ENCODE measurements around the gene ATP8A2. TPM values are rescaled to one million over a fixed set of nuclear protein-coding genes. Genes with fewer than 3 reads are reported as not detected.
A peak's percentile ranks its signal among the peaks of the same experiment; 100 is the strongest.

Gene ATP8A2
- total RNA-seq, 1 donor from 2014 or later, result 1.7 TPM

DNA sequence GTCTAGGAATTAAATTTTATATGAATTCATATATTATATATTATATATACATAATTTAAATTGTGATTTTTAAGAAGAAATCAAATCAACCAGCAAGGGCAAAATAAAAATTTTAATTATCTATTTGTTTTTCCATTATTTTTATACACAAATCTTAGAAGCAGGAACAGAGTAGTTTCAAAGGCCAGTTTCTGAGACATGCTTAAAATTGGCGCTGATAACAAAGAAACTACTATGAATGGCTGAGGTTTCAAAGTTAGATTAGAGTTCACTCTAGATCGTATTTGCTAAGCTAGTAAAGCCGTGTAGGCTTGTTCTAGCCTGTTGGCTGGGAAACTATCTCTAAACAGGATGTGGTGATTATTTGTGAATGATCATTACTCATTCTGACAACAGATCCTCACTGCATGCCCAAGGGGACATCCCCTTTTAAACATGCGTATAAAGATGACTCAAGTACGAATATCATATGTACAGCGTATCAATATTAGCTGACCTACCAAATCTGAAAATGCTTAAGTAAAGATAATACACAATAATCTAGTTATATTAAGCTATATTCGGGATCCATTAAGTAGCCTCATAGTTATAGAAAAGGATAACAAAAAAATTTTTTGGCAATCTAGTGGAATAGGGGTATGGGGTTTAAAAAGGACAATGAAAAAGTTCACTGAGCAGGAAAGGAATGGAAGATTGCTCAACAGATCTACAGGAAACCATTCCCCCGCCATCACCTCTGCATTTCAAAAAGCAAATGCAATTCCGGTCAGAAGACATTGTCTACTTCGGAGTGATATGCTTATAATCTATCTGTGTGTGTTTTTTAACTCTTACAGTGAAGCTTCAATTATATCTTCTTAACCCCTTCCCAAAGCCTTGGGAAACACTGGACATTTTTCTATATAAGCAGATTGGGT, 529.9 kb downstream of the ATP8A2 start:
- Histone ChIP-seq H3K4me3 (no peak overlapping the region), H3K27ac (no peak overlapping the region), H3K27me3 (ENCODE audit: low read depth) (no peaks in the 10 kb centered on the region), H3K9me3 (no peaks in the 10 kb centered on the region), H3K4me1 (no peaks in the 10 kb centered on the region), H3K36me3 (no peaks in the 10 kb centered on the region)
- intact Hi-C loops (cut with DNase I), result no loop called here
- DNase-seq (no peak), ATAC-seq (peak; percentile 48 to 57)
- TF ChIP-seq, protein P1, sequence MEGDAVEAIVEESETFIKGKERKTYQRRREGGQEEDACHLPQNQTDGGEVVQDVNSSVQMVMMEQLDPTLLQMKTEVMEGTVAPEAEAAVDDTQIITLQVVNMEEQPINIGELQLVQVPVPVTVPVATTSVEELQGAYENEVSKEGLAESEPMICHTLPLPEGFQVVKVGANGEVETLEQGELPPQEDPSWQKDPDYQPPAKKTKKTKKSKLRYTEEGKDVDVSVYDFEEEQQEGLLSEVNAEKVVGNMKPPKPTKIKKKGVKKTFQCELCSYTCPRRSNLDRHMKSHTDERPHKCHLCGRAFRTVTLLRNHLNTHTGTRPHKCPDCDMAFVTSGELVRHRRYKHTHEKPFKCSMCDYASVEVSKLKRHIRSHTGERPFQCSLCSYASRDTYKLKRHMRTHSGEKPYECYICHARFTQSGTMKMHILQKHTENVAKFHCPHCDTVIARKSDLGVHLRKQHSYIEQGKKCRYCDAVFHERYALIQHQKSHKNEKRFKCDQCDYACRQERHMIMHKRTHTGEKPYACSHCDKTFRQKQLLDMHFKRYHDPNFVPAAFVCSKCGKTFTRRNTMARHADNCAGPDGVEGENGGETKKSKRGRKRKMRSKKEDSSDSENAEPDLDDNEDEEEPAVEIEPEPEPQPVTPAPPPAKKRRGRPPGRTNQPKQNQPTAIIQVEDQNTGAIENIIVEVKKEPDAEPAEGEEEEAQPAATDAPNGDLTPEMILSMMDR (IDR thresholded peaks at IDR 0.05), result no peak

DNA sequence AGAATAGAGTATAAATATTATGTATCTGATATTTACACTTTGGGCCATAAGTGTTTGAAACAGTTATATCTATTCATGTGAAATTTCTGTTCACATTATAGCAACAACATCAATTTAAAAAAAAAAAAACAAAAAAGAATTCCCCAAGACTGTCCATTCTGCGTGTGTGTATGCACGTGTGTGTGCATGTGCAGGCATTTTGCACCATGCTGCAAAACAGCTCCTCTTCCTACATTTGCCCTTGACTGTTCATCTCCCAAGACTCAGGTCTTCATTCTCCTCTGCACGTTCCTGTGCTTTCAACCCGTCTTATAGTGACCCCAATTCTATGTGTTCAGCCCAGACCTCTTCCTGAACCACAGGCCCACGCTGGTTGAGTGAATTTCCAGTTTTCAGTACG, 530.7 kb downstream of the ATP8A2 start:
- no peaks in the 10 kb centered on the region for H3K4me1 ChIP-seq
- intact Hi-C loops (cut with DNase I), result no loop called here
- H3K9me3 ChIP-seq, result no peaks in the 10 kb centered on the region
- DNase-seq (no peak), ATAC-seq (no peak)
- TF ChIP-seq, protein P1 (IDR thresholded peaks at IDR 0.05), result no peak
- no peaks in the 10 kb centered on the region for H3K36me3 ChIP-seq
- H3K27ac ChIP-seq, result no peak overlapping the region
- H3K27me3 ChIP-seq (ENCODE audit: low read depth), result no peaks in the 10 kb centered on the region
- H3K4me3 ChIP-seq, result no peak overlapping the region

DNA sequence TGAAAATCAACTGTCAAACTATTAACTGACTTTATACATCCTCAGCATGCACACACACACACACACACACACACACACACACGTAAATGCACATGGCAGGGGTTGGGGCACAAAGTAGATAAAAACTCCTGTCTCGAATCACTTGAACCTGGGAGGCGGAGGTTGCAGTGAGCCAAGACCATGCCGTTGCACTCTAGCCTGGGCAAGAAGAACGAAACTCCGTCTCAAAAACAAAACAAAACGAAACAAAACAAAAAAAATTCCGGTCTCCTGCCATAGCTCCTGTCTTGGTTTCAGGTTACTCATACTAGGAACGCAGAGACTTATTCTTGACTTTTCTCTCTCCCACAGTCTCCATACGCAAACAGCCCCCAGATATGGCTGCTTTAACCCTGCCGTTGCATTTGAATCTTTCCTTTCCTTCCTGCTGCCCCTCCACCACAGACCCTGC, 531.1 kb downstream of the ATP8A2 start:
- Histone ChIP-seq H3K9me3 (no peaks in the 10 kb centered on the region), H3K27ac (no peak overlapping the region), H3K4me1 (no peaks in the 10 kb centered on the region), H3K27me3 (ENCODE audit: low read depth) (no peaks in the 10 kb centered on the region), H3K4me3 (no peak overlapping the region), H3K36me3 (no peaks in the 10 kb centered on the region)
- intact Hi-C loops (cut with DNase I), result no loop called here
- DNase-seq (no peak), ATAC-seq (no peak)
- TF ChIP-seq, protein P1 (IDR thresholded peaks at IDR 0.05), result no peak

DNA sequence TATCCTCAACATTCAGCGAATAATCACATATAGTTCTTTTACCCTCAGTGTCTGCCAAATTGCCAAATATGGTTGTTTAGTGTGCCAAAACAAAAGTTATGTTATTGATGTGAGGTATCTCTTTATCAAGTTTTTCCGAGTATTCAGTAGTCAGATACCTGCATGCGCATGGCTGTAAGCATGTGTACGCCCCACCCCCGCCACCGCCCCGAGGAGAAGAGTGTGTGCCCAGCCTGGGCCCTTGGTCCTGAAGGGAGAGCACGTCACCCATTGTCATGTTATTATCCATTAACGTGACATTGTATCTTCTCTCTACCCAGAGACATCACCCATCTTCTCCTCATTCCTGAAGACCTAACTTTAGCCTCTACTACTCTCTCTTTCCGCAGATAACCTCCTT, 533.1 kb downstream of the ATP8A2 start:
- Histone ChIP-seq H3K27me3 (ENCODE audit: low read depth) (no peaks in the 10 kb centered on the region), H3K4me1 (no peaks in the 10 kb centered on the region), H3K36me3 (no peaks in the 10 kb centered on the region), H3K9me3 (no peaks in the 10 kb centered on the region), H3K27ac (no peak overlapping the region), H3K4me3 (no peak overlapping the region)
- TF ChIP-seq, protein P1 (IDR thresholded peaks at IDR 0.05), result no peak
- DNase-seq (no peak), ATAC-seq (no peak)
- intact Hi-C loops (cut with DNase I), result no loop called here

DNA sequence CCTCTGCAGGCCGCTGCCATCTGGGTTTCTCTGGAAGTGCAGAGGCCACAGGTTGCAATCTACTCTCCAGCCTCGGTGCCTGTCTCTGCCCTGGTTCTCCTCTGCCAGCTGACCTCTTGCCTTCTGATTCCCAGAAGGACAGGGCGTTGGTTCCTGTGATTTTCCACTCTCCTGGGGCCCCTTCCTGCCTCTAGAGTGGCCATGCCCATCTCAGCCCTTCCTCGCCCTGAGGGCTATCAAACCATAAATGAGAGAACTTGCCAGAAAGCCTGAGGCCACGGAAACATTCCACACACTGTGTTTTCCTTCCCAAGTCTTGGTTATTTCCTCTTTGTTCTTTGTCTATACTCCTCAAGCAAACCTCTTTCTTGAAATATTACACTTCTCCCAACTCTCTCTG, 533.8 kb downstream of the ATP8A2 start:
- ATAC-seq, result no peak
- TF ChIP-seq, protein P1 (IDR thresholded peaks at IDR 0.05), result no peak
- H3K4me3 ChIP-seq, result no peak overlapping the region
- H3K27ac ChIP-seq, result no peak overlapping the region
- no peaks in the 10 kb centered on the region for H3K36me3 ChIP-seq
- H3K27me3 ChIP-seq (ENCODE audit: low read depth), result no peaks in the 10 kb centered on the region
- intact Hi-C loops (cut with DNase I), result no loop called here
- H3K4me1 ChIP-seq, result no peaks in the 10 kb centered on the region
- no peaks in the 10 kb centered on the region for H3K9me3 ChIP-seq
- no peak for DNase-seq

All from lower lobe of right lung (tissue), 2 donors.